SK-N-SH treated with all-trans-retinoic acid at 6 μM for 48 hours (cell line): ENCODE data around the gene MRPS31.

Source experiments
- ATAC-seq: fragments of 200-7000 bp; cut with Tn5 transposase; 3 replicates; pipeline ENCODE4 v1.9.1; 2020; ENCODE audit warnings: mild to moderate bottlenecking, moderate library complexity
- BACH2 ChIP-seq: fragments of 250-450 bp; sonication (Bioruptor Pico); IDR thresholded peaks from 2 replicates; pipeline ENCODE4 v1.9.0; 2021; ENCODE audit warnings: mild to moderate bottlenecking, borderline replicate concordance
- CSDC2 ChIP-seq: fragments of 250-450 bp; sonication (Bioruptor Pico); IDR thresholded peaks from 2 replicates; pipeline ENCODE4 v1.5.0; 2020; ENCODE audit warnings: mild to moderate bottlenecking, moderate library complexity
- ESRRG ChIP-seq: fragments of 250-450 bp; sonication (Bioruptor Pico); IDR thresholded peaks from 2 replicates; pipeline ENCODE4 v1.6.1; 2021; ENCODE audit warnings: mild to moderate bottlenecking
- ISL1 ChIP-seq: fragments of 250-450 bp; sonication (Bioruptor Pico); IDR thresholded peaks from 2 replicates; pipeline ENCODE4 v2.1.2; 2022; ENCODE audit warnings: mild to moderate bottlenecking, moderate library complexity
- OSR1 ChIP-seq: fragments of 250-450 bp; sonication (Bioruptor Pico); IDR thresholded peaks from 2 replicates; pipeline ENCODE4 v1.8.0; 2022; ENCODE audit warnings: moderate library complexity, mild to moderate bottlenecking, inconsistent platforms
- PPARA ChIP-seq: fragments of 250-450 bp; sonication (Bioruptor Pico); IDR thresholded peaks from 2 replicates; pipeline ENCODE4 v1.5.0; 2020; ENCODE audit warnings: mild to moderate bottlenecking, borderline replicate concordance
- RARB ChIP-seq: fragments of 250-450 bp; sonication (Bioruptor Pico); IDR thresholded peaks from 2 replicates; pipeline ENCODE4 v1.8.0; 2021; ENCODE audit warnings: mild to moderate bottlenecking, moderate library complexity
- SNAI2 ChIP-seq: fragments of 250-450 bp; sonication (Bioruptor Pico); IDR thresholded peaks from 2 replicates; pipeline ENCODE4 v1.5.0; 2020; ENCODE audit warnings: mild to moderate bottlenecking, moderate library complexity
- TCF4 ChIP-seq: fragments of 250-450 bp; sonication (Bioruptor Pico); IDR thresholded peaks from 2 replicates; pipeline ENCODE4 v1.8.0; 2021; ENCODE audit warnings: mild to moderate bottlenecking, moderate library complexity, borderline replicate concordance
- TOX ChIP-seq: fragments of 250-450 bp; sonication (Bioruptor Pico); IDR thresholded peaks from 2 replicates; pipeline ENCODE4 v1.8.0; 2021; ENCODE audit warnings: mild to moderate bottlenecking, moderate library complexity, borderline replicate concordance
- ZFP3 ChIP-seq: fragments of 250-450 bp; sonication (Bioruptor Pico); IDR thresholded peaks from 2 replicates; pipeline ENCODE4 v1.5.0; 2020; ENCODE audit warnings: mild to moderate bottlenecking, moderate library complexity
- ZFP30 ChIP-seq: fragments of 450-650 bp; formaldehyde crosslinking; IDR thresholded peaks from 2 replicates; pipeline ENCODE4 v1.5.0; 2022; ENCODE audit warnings: mild to moderate bottlenecking, moderate library complexity
- ZNF565 ChIP-seq: fragments of 450-650 bp; formaldehyde crosslinking; conservative IDR thresholded peaks from 2 replicates; pipeline ENCODE4 v1.5.0; 2020; ENCODE audit warnings: low read depth, mild to moderate bottlenecking, moderate library complexity
- ZNF70 ChIP-seq: fragments of 450-650 bp; formaldehyde crosslinking; IDR thresholded peaks from 2 replicates; pipeline ENCODE4 v1.5.0; 2020; ENCODE audit warnings: mild to moderate bottlenecking, moderate library complexity
- ZNF8 ChIP-seq: fragments of 450-650 bp; formaldehyde crosslinking; IDR thresholded peaks from 2 replicates; pipeline ENCODE4 v1.5.0; 2020; ENCODE audit warnings: mild to moderate bottlenecking, moderate library complexity
- TF ChIP-seq, protein P1 (sequence below): fragments of 250-450 bp; sonication (Bioruptor Pico); IDR thresholded peaks from 2 replicates; pipeline ENCODE4 v1.8.0; 2020; ENCODE audit warnings: mild to moderate bottlenecking, moderate library complexity, borderline replicate concordance
- TF ChIP-seq, protein P2 (sequence below): fragments of 250-450 bp; sonication (Bioruptor Pico); IDR thresholded peaks from 2 replicates; pipeline ENCODE4 v1.5.0; 2020; ENCODE audit warnings: mild to moderate bottlenecking, moderate library complexity
- TF ChIP-seq, protein P3 (sequence below): fragments of 250-450 bp; sonication (Bioruptor Pico); IDR thresholded peaks from 2 replicates; pipeline ENCODE4 v1.5.1; 2021; ENCODE audit warnings: mild to moderate bottlenecking, moderate library complexity
- TF ChIP-seq, protein P4 (sequence below): fragments of 250-450 bp; sonication (Bioruptor Pico); IDR thresholded peaks from 2 replicates; pipeline ENCODE4 v1.8.0; 2021; ENCODE audit warnings: low read depth, mild to moderate bottlenecking, moderate library complexity, borderline replicate concordance

Gene MRPS31

DNA sequence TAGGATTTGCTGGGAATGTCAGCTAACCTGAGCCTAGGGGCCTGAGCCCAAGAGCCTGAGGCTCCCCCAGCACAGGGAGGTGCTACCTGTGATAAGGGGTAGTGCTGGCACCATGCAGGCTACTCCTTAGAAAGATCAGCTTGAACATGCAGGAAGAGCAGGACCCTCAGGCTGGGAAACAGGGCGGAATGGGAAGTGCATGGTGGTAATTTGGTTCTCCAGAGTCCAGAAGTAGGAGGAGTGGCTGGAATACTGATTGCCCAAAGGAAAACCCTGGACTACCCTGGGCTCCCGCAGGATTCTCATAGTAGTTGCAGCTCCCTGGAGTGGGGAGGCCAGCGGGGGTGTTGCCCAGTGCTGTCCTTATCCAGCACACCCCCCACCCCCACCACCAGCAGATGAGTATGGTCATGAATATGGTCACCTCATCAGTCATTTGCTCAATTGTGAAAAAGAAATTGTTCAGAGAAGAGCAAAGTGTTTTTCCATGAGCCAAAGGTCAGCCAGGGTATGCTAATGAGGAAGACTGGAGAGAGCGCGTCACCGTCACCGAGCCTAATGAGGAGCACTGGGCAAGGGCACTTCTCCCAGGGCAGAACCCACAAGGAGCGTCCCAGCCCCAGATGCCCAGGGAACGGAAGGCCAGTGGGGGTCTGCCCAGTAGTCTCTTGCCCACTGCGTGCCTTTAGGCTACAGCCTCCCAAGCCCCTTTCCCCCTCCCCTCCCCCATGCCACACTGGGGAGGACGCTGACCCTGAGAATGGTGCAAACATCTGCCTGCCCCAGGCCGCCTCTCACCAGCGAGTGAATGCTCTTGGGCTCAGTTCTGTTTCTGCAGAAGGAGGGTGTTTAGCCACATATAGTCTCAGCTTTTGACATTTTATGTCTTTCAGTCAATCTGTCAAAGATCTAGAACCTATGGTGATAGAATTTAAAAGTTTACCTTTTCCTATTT is 23.7 kb upstream of the MRPS31 start:
- no peak for ATAC-seq
- TF ChIP-seq RARB (CRISPR knock-in tag) (no peak), ZNF70 (no peak), ZNF8 (CRISPR knock-in tag) (no peak)
- TF ChIP-seq, protein P1, sequence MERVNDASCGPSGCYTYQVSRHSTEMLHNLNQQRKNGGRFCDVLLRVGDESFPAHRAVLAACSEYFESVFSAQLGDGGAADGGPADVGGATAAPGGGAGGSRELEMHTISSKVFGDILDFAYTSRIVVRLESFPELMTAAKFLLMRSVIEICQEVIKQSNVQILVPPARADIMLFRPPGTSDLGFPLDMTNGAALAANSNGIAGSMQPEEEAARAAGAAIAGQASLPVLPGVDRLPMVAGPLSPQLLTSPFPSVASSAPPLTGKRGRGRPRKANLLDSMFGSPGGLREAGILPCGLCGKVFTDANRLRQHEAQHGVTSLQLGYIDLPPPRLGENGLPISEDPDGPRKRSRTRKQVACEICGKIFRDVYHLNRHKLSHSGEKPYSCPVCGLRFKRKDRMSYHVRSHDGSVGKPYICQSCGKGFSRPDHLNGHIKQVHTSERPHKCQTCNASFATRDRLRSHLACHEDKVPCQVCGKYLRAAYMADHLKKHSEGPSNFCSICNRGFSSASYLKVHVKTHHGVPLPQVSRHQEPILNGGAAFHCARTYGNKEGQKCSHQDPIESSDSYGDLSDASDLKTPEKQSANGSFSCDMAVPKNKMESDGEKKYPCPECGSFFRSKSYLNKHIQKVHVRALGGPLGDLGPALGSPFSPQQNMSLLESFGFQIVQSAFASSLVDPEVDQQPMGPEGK (CRISPR knock-in tag): no peak

DNA sequence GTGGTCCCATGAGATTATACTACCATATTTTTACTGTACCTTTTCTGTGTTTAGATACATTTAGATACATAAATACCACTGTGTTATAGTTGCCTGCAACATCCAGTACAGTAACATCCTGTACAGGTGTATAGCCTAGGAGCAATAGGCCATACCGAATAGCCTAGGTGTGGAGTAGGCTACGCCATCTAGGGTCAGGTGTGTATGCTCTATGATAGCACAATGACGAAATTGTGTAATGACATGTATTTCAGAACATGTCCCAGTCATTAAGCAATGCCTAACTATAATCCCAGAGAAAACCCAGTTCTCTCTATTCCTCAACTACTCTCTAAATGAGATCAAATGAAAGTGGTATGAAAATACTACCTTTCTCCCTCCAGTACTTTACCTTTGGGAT is 22.3 kb upstream of the MRPS31 start:
- TF ChIP-seq, protein P2, sequence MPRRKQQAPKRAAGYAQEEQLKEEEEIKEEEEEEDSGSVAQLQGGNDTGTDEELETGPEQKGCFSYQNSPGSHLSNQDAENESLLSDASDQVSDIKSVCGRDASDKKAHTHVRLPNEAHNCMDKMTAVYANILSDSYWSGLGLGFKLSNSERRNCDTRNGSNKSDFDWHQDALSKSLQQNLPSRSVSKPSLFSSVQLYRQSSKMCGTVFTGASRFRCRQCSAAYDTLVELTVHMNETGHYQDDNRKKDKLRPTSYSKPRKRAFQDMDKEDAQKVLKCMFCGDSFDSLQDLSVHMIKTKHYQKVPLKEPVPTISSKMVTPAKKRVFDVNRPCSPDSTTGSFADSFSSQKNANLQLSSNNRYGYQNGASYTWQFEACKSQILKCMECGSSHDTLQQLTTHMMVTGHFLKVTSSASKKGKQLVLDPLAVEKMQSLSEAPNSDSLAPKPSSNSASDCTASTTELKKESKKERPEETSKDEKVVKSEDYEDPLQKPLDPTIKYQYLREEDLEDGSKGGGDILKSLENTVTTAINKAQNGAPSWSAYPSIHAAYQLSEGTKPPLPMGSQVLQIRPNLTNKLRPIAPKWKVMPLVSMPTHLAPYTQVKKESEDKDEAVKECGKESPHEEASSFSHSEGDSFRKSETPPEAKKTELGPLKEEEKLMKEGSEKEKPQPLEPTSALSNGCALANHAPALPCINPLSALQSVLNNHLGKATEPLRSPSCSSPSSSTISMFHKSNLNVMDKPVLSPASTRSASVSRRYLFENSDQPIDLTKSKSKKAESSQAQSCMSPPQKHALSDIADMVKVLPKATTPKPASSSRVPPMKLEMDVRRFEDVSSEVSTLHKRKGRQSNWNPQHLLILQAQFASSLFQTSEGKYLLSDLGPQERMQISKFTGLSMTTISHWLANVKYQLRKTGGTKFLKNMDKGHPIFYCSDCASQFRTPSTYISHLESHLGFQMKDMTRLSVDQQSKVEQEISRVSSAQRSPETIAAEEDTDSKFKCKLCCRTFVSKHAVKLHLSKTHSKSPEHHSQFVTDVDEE (CRISPR knock-in tag): no peak
- TF ChIP-seq ESRRG (CRISPR knock-in tag): no peak
- no peak for TF ChIP-seq ZFP30
- TF ChIP-seq ISL1 (CRISPR knock-in tag): no peak
- TF ChIP-seq, protein P1 (CRISPR knock-in tag): no peak
- TF ChIP-seq SNAI2 (CRISPR knock-in tag): no peak
- no peak for TF ChIP-seq ZFP3 (CRISPR knock-in tag)
- TF ChIP-seq ZNF565 (CRISPR knock-in tag): no peak
- TF ChIP-seq, protein P3, sequence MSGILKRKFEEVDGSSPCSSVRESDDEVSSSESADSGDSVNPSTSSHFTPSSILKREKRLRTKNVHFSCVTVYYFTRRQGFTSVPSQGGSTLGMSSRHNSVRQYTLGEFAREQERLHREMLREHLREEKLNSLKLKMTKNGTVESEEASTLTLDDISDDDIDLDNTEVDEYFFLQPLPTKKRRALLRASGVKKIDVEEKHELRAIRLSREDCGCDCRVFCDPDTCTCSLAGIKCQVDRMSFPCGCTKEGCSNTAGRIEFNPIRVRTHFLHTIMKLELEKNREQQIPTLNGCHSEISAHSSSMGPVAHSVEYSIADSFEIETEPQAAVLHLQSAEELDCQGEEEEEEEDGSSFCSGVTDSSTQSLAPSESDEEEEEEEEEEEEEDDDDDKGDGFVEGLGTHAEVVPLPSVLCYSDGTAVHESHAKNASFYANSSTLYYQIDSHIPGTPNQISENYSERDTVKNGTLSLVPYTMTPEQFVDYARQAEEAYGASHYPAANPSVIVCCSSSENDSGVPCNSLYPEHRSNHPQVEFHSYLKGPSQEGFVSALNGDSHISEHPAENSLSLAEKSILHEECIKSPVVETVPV: no peak
- TF ChIP-seq BACH2 (CRISPR knock-in tag): no peak
- no peak for TF ChIP-seq OSR1 (CRISPR knock-in tag)
- TF ChIP-seq TCF4 (CRISPR knock-in tag): no peak
- TF ChIP-seq PPARA (CRISPR knock-in tag): no peak
- TF ChIP-seq, protein P4, sequence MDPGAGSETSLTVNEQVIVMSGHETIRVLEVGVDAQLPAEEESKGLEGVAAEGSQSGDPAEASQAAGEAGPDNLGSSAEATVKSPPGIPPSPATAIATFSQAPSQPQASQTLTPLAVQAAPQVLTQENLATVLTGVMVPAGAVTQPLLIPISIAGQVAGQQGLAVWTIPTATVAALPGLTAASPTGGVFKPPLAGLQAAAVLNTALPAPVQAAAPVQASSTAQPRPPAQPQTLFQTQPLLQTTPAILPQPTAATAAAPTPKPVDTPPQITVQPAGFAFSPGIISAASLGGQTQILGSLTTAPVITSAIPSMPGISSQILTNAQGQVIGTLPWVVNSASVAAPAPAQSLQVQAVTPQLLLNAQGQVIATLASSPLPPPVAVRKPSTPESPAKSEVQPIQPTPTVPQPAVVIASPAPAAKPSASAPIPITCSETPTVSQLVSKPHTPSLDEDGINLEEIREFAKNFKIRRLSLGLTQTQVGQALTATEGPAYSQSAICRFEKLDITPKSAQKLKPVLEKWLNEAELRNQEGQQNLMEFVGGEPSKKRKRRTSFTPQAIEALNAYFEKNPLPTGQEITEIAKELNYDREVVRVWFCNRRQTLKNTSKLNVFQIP (CRISPR knock-in tag): no peak
- no peak for ATAC-seq

DNA sequence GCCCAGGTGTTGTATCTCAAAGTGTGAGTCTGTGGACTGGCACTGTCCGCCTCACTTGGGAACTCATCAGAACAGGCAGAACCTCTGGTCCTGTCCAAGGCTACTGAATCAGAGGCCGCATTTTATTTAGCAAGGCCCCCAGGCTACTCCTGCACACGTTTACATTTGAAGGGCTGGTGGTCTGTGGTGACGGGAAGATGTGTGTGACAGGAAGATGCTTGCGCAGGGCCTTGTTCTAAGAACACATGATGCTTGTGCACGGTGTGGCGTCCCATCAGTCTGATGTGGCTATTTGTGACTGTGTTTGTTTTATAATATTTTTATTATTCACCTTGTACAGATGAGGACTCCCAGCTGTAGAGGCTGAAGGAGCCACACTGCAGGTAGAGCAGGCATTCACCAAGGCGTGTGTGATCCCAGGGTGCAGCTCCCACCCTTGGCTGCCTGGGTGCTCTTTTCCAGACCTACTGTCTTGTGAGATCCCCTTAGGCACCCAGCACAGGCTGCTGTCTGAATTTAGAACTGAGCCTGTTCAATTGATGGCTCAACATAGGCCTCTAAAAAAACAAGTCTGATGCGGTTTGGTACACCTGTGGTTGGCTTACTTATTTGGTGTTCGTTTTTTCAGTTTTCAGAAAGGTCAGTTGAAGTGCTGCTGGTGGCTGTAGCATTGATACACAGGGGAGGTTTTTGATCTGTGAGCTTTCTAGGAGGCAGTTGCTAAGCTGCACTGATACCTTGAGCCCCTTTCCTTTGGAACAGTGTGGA is 21.5 kb upstream of the MRPS31 start:
- ATAC-seq: no peak
- no peak for TF ChIP-seq ZNF8 (CRISPR knock-in tag)
- no peak for TF ChIP-seq TOX (CRISPR knock-in tag)
- TF ChIP-seq CSDC2 (CRISPR knock-in tag): no peak
